SIG-M5 treated with dmso at 0.1 percent for 504 hours (cell line): Measurements from ENCODE around the gene AAMP.
"Not testable (repeated sequence)": the region's sequence is repeated elsewhere in the genome, so short reads cannot be mapped to it uniquely, and the experiment has no call there.

Experiments
- DNase-seq: peaks from one replicate; lab custom pipeline; 2025; ENCODE audit not compliant: unreplicated experiment; lab: John Stamatoyannopoulos, UW

The AAMP gene, protein sequence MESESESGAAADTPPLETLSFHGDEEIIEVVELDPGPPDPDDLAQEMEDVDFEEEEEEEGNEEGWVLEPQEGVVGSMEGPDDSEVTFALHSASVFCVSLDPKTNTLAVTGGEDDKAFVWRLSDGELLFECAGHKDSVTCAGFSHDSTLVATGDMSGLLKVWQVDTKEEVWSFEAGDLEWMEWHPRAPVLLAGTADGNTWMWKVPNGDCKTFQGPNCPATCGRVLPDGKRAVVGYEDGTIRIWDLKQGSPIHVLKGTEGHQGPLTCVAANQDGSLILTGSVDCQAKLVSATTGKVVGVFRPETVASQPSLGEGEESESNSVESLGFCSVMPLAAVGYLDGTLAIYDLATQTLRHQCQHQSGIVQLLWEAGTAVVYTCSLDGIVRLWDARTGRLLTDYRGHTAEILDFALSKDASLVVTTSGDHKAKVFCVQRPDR

DNA sequence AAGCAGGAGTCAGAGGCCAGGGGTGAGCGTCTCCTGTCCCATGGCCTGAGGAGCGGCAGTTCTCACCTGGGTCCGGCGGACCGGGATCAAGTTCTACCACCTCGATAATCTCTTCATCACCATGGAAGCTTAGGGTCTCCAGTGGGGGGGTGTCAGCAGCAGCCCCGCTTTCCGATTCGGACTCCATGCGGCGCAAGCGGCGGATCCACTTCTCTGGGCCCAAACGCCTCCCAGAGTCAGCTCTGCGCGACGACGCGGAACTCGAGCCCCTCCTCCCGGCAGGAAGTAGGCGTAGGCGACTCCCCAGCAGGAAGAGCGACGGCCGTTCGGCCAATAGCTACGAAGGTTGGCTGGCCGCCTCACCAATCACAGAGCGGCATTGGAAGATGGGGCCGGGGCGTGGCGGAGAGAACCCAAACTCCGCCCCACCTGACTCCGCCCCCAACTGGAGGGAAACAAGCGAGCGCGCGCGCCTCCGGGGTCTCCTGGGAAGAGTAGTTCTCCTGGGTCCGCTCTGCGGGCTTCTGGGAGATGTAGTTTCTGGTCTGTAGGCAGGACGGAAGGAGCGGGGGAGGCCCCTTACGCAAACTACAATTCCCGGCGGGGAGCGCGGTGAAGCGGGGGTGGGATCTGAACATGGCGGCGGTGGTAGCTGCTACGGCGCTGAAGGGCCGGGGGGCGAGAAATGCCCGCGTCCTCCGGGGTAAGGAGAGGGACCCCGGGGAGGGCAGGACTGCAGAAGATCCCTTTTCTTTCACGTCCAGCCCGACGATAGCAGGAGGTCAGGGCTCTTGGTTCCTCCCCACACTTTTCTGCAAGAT lies at the start of gene AAMP, which contains the start of gene PNKD:
Gene AAMP, minus strand, starts transcription at position 238 of the 821 bp plus-strand sequence. Its CDS starts 51 bp downstream, at position 187.
Gene PNKD, plus strand, starts transcription at position 620 of the 821 bp plus-strand sequence. Its CDS starts 17 bp downstream, at position 637.
- peak; percentile 99 for DNase-seq

DNA sequence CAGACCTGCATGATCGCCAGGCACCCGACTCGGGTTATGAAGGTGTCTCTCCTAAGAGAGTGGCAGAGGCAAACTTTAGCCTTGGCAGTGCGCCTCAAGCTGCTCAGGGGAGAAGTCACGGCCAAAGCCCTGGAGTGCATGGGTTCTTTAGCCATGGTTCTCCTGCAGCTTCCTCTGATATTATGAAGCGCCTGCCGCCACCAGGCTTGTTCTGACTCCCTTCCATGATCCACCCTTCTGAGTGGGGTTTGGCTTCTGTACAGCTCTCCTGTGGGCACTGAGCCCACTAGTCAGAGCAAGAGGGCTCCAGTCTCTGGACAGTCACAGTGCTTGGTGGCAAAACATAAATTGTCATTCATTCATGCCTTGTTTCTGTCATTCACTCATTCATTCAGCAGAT lies 48.3 kb upstream of the AAMP start:
- DNase-seq = no peak

DNA sequence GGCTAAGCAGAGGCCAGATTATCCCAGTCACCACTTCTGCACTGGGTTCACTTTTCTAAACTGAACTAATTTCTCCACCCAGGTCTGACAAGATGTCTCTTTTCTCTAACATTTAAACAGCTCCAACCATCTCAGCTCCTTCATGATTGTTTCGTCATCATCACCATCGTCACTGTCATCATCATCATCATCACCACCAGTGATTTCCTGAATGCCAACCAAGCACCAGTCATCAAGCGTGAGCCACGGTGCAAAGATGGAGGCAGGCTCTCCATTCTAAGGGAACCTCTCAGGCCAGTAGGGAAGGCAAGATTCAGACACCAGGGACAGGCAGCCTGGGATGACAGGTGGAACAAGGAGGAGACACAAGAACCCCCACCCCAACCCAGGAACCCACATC lies 47.9 kb upstream of the AAMP start:
- DNase-seq = no peak

DNA sequence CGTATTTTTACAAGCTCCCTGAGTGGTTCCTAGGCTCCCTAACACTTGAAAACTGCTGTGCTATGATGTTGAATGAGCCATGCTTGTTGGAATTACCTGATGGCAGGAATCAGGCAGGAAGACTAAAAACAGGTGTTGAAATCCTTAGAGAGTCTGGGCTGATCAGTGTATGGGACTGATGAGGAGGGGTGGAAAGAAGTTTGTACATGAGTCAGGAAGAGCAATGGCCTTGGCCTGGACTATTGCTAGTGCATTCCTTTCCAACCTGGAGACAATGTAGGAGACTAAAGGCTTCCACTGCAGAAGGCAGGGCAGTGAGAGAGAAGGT lies 47.3 kb upstream of the AAMP start:
- no peak for DNase-seq

DNA sequence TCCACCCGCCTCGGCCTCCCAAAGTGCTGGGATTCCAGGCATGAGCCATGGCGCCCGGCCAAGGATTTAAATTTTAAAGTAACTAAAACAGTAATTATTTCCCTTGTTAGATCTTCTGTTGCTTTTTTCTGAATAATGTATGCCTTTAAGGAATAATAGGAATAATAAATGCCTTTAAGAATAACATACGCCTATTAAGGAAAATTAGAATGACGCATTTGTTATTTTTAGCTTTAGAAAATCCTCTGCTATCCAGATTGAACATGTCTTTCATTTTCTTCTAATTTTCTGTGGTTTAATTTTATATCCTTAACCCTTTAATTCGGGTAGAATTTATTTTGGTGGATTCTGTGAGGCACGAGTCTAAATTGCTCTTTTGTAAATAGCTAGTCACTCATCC lies 45.5 kb upstream of the AAMP start:
- DNase-seq = no peak

DNA sequence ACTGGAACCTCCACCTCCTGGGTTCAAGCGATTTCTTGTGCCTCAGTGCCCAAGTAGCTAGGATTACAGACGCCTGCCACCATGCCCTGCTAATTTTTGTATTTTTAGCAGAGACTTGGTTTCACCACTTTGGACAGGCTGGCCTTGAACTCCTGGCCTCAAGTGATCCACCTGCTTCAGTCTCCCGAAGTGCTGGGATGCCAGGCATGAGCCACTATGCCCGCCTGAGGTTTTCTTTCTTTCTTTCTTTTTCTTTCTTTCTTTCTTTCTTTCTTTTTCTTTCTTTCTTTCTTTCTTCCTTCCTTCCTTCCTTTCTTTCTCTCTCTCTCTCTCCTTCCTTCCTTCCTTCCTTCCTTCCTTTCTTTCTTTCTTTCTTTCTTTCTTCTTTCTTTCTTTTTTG lies 44.8 kb upstream of the AAMP start:
- DNase-seq = not testable (repeated sequence)

DNA sequence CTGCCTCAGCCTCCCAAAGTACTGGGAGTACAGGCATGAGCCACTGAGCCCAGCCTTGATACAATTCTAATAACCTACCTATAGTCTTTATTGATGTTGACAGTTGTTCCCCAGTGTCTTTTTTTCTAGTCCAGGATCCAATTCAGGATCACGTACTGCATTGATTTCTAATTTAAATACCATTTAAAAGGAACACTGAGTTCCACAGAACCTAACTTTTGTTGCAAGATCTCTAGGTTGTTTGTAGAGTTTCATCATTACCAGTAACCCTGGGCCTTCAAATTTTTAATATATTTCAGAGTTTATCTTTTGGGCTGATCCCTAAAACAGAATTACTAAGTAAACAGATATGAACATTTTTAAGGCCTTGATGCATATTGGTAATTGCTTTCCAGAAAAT lies 43.4 kb upstream of the AAMP start:
- no peak for DNase-seq

DNA sequence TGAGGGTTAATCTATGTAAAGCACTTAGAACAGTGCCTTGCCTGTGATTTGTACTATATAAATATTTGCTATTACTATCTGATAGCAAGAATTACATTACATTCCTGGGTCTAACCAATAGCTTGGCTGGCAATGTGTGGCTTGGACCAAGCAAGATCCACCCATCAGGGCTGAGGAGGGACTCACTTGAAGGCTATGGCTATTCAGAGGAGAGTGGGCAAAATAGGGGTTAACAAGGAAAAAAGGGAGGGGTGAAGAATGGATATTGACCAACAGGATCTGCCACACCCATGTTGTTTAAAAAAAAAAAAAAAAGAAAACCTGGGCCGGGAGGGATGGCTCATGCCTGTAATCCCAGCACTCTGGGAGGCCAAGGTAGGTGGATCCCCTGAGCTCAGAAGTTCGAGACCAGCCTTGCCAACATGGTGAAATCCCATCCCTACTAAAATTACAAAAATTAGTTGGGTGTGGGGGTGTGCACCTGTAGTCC lies 42.4 kb upstream of the AAMP start:
- DNase-seq = no peak

DNA sequence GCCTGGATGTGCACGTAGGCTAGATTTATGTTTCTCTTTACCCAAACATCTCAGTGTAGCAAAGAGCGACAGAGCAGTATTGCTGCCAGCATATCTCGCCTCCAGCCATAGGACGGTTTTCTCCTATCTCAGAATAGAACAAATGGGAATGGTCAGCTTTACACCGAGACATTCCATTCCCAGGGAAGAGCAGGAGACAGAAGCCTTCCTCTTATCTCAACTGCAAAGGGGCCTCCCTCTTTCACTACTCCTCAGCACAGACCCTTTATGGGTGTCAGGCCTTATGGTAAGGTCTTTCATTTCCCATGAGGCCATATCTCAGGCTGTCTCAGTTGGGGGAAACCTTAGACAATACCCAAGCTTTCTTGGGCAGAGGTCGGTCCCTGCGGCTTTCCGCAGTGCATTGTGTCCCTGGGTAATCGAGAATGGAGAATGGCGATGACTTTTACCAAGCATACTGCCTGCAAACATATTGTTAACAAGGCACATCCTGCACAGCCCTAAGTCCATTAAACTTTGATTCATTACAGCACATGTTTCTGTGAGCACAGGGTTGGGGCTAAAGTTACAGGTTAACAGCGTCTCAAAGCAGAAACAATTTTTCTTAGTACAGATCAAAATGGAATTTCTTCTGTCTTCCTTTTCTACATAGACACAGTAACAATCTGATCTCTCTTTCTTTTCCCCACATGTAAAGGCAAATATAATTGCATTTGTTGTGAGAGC lies 41.8 kb upstream of the AAMP start:
- not testable (repeated sequence) for DNase-seq

DNA sequence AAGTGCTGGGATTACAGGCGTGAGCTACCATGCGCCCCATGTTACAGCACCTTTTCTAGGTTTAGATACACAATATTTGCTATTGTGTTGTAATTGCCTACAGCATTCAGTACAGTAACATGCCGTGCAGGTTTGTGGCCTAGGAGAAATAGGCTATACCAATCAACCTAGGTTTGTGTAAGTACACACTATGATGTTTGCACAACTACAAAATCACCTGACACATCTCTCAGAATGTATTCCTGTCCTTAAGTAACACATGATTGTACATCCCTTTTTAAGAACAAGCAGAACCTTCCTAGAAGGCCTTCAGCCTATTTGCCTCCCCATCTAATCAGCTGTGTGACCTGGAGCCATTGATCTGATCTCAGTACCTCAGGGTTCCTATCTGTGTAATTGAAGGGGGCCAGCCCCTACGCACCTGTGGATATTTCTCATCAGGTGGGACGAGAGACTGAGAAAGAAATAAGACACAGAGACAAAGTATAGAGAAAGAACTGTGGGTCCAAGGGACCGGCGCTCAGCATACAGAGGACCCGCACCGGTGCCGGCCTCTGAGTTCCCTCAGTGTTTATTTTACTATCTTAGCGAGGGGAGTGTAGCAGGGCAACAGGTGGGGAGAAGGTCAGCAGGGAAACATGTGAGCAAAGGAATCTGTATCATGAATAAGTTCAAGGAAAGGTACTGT lies 41.1 kb upstream of the AAMP start:
- DNase-seq = no peak

DNA sequence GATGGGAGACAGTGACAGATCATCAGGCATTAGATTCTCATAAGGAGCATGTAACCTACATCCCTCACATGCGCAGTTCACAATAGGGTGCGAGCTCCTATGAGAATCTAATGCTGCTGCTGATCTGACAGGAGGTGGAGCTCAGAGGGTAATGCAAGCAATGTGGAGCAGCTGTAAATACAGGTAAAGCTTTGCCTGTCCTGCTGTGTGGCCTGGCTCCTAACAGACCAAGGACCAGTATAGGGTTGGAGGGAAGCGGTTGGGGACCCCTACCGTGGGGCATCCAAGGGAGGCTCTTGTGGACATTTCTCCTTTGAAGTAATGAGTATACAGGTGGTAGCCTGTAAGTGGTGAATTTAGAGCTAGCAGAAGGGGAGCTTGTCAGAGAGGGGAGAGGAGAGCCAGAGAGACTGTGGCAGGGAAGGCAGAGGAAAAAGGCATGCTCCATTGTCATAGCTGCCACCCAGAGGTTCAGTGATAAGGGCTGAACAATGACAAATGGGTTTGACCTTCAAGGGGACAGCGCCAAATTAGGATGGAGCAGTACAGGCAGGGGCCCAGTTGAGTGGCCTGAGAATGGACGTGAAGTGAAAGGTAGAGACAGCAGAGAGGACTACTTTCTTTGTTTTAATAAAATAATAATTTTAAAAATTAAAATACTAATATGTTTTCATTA lies 37.6 kb upstream of the AAMP start:
- no peak for DNase-seq

DNA sequence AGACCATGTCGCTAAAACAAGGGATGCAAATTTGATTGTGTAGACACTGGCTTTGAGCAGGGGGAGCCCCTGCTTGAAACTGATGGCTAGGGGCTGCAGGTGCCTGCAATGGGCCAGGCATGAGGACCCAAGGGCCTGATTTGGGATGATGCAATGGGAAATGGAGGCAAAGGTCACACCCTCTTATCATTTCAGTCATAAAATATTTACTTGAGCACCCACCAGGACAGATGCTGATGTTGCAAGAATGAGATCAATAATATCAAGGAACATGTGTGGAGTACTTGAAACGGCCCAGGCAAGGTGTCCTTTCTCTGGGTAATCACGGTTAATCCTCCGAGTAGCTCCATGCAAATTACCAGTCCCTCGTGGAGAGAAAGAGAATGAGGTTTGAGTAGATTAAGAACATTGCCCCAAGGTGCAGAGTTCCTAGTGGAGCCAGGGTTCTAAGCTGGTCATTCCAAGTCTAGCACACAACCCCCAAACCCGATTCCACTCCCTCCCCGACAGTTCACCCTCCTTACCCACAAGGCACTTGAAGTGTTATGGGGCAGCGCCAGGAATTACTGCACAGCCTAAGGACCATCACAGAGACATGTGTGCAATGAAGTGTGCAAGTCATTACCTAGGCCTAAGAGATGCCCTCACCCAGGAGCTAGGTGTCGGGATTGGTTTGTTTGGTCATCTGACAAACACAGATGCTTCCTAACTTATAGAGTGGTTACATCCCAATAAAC lies 36.4 kb upstream of the AAMP start:
- no peak for DNase-seq

DNA sequence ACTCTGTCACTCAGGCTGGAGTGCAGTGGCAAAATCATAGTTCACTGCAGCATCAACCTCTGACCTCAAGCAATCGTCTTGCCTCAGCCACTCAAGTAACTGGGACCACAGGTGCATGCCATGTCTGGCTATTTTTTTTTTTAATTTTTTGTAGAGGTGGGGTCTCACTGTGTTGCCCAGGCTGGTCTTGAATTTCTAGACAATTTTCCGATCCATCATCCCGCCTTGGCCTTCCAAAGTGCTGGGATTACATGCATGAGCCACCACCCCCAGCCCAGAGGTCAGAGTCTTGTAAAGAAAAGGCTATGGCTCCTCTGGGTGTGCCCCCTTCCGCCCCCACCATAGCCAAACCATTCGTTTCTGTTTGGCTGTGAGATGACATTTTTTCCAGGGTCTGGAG lies 35.4 kb upstream of the AAMP start:
- no peak for DNase-seq

DNA sequence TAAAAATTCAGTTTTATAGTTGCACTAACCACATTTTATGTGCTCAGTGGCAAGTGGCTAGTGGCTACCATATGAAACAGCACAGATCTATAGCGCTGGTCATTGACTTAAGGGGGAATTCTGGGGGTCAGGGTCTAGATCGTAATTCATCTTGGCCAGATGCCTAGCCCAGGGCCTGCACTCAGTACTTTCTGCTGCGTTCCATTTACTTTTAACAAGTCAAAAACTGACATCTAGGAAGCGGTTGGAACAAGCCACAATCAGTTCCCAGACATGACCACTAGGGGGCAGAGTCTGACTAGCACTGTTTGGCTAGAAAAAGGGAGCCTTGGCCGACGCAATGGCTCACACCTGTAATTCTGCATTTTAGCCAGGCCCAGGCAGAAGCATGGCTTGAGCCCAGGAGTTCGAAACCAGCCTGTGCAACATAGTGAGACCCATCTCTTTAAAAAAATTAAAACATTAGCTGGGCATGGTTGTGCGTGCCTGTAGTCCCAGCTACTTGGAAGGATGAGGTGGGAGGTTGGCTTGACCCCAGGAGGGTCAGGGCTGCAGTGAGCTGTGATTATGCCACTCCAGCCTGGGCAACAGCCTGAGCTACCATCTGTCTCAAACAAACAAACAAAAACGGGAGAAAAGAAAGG lies 31.4 kb upstream of the AAMP start:
- DNase-seq = peak; percentile 86

DNA sequence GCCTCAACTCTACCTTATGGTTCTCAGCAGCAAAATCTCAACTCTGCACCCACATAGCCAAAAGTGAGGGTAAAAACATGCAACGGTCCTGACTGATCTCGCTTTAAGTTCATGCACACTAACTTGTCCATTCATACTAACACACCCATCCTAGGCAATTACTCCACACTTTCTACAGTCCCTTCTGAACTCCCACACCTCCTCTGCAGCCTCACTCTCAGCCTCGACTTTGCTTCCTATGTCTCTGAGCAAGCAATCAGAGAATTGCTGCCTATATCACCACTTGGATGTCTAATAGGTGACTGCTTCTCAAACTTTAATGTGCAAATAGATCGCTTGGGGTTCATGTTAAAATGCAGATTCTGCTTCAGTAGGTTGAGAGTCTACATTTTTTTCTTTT lies 30.2 kb upstream of the AAMP start:
- DNase-seq = no peak

DNA sequence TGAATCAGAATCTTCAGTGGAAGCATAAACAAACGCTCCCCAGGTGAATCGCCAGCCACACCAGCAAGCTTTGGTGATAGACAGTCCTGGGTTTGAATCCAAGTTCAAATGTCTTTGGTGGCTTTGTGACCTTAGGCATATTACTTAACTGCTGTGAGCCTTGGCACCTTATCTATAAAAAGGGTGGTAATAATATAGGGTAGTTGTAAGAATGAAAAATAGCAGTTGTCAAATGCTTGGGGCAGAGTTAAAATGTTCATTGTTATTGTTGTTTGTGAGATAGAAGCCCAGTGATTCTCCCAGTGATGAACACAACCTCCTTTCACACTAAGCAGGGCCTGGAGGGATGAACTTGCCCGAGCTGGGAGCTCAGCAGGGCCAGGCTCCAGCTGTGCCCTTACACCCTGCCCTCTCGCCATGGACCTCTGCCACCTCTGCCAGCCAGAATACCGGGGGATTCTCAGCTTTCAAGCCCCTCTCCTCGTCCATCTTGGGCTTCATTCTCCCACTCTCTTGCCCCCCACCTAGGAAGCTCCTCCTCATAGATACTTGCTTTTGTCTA lies 28.5 kb upstream of the AAMP start:
- DNase-seq = no peak

DNA sequence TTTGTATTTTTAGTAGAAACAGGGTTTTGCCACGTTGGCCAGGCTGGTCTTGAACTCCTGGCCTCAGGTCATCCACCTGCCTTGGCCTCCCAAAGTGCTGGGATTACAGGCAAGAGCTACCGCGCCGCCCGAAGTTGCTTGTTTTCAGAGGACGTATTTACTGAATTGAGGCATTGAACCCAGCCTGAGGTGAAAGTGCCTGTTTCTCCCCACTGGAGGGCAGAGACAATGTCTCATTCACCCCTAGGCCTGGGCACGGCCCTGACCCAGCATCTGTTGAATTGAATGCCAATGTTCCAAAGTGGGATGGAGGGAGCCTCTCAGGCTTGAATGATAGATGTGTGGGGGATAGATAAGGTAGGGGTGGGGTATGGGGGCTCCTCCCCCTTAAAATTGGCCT lies 26.9 kb upstream of the AAMP start:
- DNase-seq = no peak

DNA sequence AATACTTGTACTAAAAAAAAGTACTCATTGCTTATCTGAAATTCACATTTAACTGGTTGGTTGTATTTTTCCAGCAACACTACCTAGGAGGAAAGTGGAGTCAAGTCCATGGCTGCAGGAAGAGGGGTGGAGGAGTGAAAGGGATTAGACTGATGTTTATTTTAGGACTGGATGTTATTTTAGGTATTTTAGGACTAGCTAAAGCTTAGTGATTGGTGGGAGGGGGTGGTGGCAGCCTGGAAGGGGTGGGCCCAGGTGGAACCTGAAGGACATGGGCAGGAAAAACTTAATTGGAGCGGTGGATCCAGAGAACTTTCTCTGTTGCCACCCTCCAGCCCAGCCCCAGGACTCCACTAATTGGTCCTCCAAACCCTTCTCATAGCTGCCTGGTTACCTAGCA lies 26.3 kb upstream of the AAMP start:
- no peak for DNase-seq

DNA sequence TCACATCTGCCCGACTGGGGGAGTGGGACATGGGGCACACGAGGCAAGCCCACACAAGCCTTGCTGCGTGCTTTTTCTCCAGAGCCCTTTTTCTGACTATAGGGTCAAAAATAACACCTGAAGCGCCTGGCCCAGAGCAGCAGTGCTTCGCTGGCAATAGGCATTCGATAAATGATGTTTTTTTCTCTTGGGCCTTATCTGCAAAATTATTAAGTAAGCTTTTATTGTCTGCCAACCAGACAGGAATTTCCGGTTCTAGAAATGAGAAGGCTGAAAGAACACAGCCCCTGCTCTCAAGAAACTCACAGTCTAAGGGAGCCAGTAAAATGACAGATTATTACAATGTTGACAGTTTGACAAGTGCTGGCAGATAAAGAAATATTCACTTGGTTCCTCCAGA lies 25.1 kb upstream of the AAMP start:
- no peak for DNase-seq
